Endothelial cell of umbilical vein (primary cell): ENCODE results near the gene LGALS3. TPM values are rescaled to one million over a fixed set of nuclear protein-coding genes. Genes with fewer than 3 reads are reported as not detected.

Experiments used
- BruUV-seq: library from RNA; stranded (reverse); fragments of 400-500 nt; replicated peaks from 2 replicates; lab custom pipeline; 2021; lab: Mats Ljungman, UMichigan
- CTCF ChIA-PET: fragments of 300-600, 350-600 bp; sonication (Branson Sonifier 250); formaldehyde crosslinking; loops from one replicate; lab custom pipeline; 2021; ENCODE audit warnings: antibody characterized with exemption, inconsistent platforms; lab: Charles Lee
- POLR2A ChIA-PET: fragments of 300-600, 350-600 bp; sonication (Branson Sonifier 250); formaldehyde crosslinking; loops from one replicate; lab custom pipeline; 2021; ENCODE audit warnings: antibody characterized with exemption, inconsistent platforms; lab: Charles Lee
- DNase-seq: peaks from one replicate; pipeline ENCODE4 v3.0.0-alpha.2; 2011; ENCODE audit warnings: low read depth, low spot score
- FAIRE-seq: peaks from 2 replicates; lab custom pipeline; 2011; peaks lifted over from hg19 to GRCh38; lab: Jason Lieb, UNC
- H2AFZ ChIP-seq: 2 replicates; pipeline ENCODE4 v1.6.0; 2012; ENCODE audit warnings: low read depth, low read length, control low read depth, inconsistent platforms
- H3K27ac ChIP-seq: 2 replicates; pipeline ENCODE4 v1.5.1; 2011; ENCODE audit warnings: low read depth, mild to moderate bottlenecking, control low read depth, low read length, moderate library complexity; ENCODE audit not compliant: insufficient read depth
- H3K27me3 ChIP-seq, 2 experiments: 2 replicates each; pipeline versions ENCODE4 v1.6.0 to v1.6.1; 2011; ENCODE audit warnings: low read length in 2 of 2, mixed read lengths in 1 of 2; ENCODE audit not compliant: control insufficient read depth in 2 of 2, insufficient read depth in 2 of 2
- H3K36me3 ChIP-seq, 2 experiments: 2 replicates in 1 of 2; 3 replicates in 1 of 2; pipeline ENCODE4 v1.5.1; 2011; ENCODE audit warnings: low read length in 2 of 2, mild to moderate bottlenecking in 1 of 2, moderate library complexity in 1 of 2; ENCODE audit not compliant: control insufficient read depth in 2 of 2, insufficient read depth in 2 of 2; ENCODE audit errors: extremely low read depth in 1 of 2
- H3K4me1 ChIP-seq: 3 replicates; pipeline ENCODE4 v1.5.1; 2011; ENCODE audit warnings: mild to moderate bottlenecking, low read length; ENCODE audit not compliant: control insufficient read depth, insufficient read depth; ENCODE audit errors: extremely low read depth
- H3K4me2 ChIP-seq: 2 replicates; pipeline ENCODE4 v1.6.1; 2011; ENCODE audit warnings: low read length, control low read depth, mixed read lengths; ENCODE audit not compliant: insufficient read depth
- H3K4me3 ChIP-seq, 3 experiments: fragments of 200-600 bp in 1 of 3; sonication (generic), shearing (Covaris generic) in 1 of 3; replicated peaks in 1 of 3; 2 replicates each; pipeline ENCODE4 v1.5.1; 2011 to 2016; ENCODE audit warnings: control low read depth in 3 of 3, low read length in 3 of 3, mild to moderate bottlenecking in 2 of 3, inconsistent platforms in 1 of 3, low read depth in 1 of 3, moderate library complexity in 1 of 3; ENCODE audit not compliant: insufficient read depth in 1 of 3
- H3K79me2 ChIP-seq: 2 replicates; pipeline ENCODE4 v1.6.0; 2012; ENCODE audit warnings: low read length, inconsistent platforms; ENCODE audit not compliant: control insufficient read depth, insufficient read depth
- H3K9ac ChIP-seq: replicated peaks from 2 replicates; pipeline ENCODE3; 2011; ENCODE audit warnings: low read length, control low read depth; ENCODE audit not compliant: insufficient read depth; ENCODE audit errors: extremely low read depth
- H3K9me1 ChIP-seq: replicated peaks from 3 replicates; pipeline ENCODE4 v1.6.0; 2011; ENCODE audit warnings: mild to moderate bottlenecking, low read length; ENCODE audit not compliant: control insufficient read depth, insufficient read depth; ENCODE audit errors: extremely low read depth
- H3K9me3 ChIP-seq: replicated peaks from 2 replicates; pipeline ENCODE4 v1.5.1; 2012; ENCODE audit warnings: low read length, inconsistent platforms; ENCODE audit not compliant: control insufficient read depth, insufficient read depth
- H4K20me1 ChIP-seq: replicated peaks from 2 replicates; pipeline ENCODE3; 2011; ENCODE audit warnings: mild to moderate bottlenecking, low read length; ENCODE audit not compliant: control insufficient read depth, insufficient read depth; ENCODE audit errors: extremely low read depth
- CTCF ChIP-seq, 2 donors: IDR thresholded peaks; 1 replicate in 1 of 2; 2 replicates in 1 of 2; pipeline ENCODE4 v1.5.1; 2011; ENCODE audit warnings: low read length in 2 of 2, mild to moderate bottlenecking in 2 of 2, moderate library complexity in 2 of 2, control low read depth in 1 of 2, inconsistent platforms in 1 of 2, low read depth in 1 of 2; ENCODE audit not compliant: insufficient read depth in 1 of 2; ENCODE audit errors: extremely low read depth in 1 of 2
- EZH2 ChIP-seq: IDR thresholded peaks from 2 replicates; pipeline ENCODE4 v1.6.1; 2012; ENCODE audit warnings: borderline replicate concordance, low read depth, mild to moderate bottlenecking, moderate library complexity, low read length, inconsistent platforms; ENCODE audit not compliant: severe bottlenecking
- FOS ChIP-seq: IDR thresholded peaks from 2 replicates; pipeline ENCODE4 v1.6.1; 2011; ENCODE audit warnings: mild to moderate bottlenecking, low read length, moderate library complexity, borderline replicate concordance; ENCODE audit not compliant: insufficient read depth
- GATA2 ChIP-seq: IDR thresholded peaks from 2 replicates; pipeline ENCODE4 v1.7.0; 2011; ENCODE audit warnings: low read depth, mild to moderate bottlenecking, moderate library complexity, mixed read lengths, low read length; ENCODE audit not compliant: insufficient read length, insufficient read depth
- JUN ChIP-seq: IDR thresholded peaks from 2 replicates; pipeline ENCODE4 v1.6.1; 2011; ENCODE audit warnings: borderline replicate concordance, low read depth; ENCODE audit not compliant: insufficient read length, insufficient read depth
- MAX ChIP-seq: IDR thresholded peaks from 2 replicates; pipeline ENCODE4 v1.6.1; 2011; ENCODE audit not compliant: insufficient read depth, insufficient read length
- MYC ChIP-seq: IDR thresholded peaks from one replicate; pipeline ENCODE4 v1.6.1; 2011; ENCODE audit warnings: mild to moderate bottlenecking, low read depth, low read length
- POLR2A ChIP-seq: IDR thresholded peaks from 2 replicates; pipeline ENCODE4 v1.6.1; 2012; ENCODE audit warnings: low read depth, mild to moderate bottlenecking, control low read depth, low read length
- POLR2AphosphoS5 ChIP-seq: IDR thresholded peaks from 2 replicates; pipeline ENCODE4 v1.6.1; 2012; ENCODE audit warnings: low read depth, mild to moderate bottlenecking, control low read depth, low read length, moderate library complexity; ENCODE audit not compliant: insufficient read depth
- dilution Hi-C: fragments of 300-500 bp; cut with MboI; formaldehyde crosslinking; loops from one replicate; pipeline ENCODE4 v1.15.0; 2019; ENCODE audit warnings: low sequenced_read_pairs; ENCODE audit not compliant: extremely low pct_ligation_motif_present
- intact Hi-C: fragments of 100-400 bp; cut with micrococcal nuclease; formaldehyde crosslinking; loops from one replicate; pipeline ENCODE4 v1.10.0; 2022
- polyA plus RNA-seq, 4 experiments: library from polyadenylated mRNA; depleted of rRNA in 3 of 4; stranded (reverse) in 3 of 4; unstranded in 1 of 4; fragments of >200 nt; gene quantifications; 2 replicates each; pipeline versions ENCODE4 v1.2.1 to v1.2.3, GENCODE V29; 2011 to 2012; ENCODE audit warnings: missing spikeins in 1 of 4
- total RNA-seq: library from RNA; stranded (reverse); gene quantifications from 2 replicates; pipeline ENCODE4 v1.2.3, GENCODE V29; 2021

Gene LGALS3
- total and polyA plus RNA-seq, 2 donors (not counting 3 experiments of a cell fraction or from before 2014, with no cell fraction given) = 33.8 to 55.1 TPM

DNA sequence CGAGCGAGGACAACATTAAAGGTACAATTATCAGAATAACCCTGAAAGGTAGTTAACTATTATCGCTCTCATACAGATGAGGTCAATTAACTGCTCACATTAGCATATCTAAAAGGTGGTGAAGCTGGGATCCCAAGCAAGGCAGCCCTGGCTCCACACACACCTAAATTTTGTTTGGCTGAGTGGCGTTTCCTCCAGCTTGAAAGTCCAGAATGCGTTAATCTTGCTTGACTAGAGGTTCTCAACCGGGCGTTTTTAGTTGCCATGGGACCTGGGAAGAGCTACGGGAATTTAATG lies 61.8 kb downstream of the LGALS3 start:
- Histone ChIP-seq H3K79me2 (peaks cover 52% of the 10 kb centered on the region), H3K9ac (peak overlapping the region; percentile 33), H3K27me3 (no peaks in the 10 kb centered on the region), H3K9me3 (no peaks in the 10 kb centered on the region), H3K27ac (peak overlapping the region; percentile 3), H3K4me2 (peak overlapping the region; percentile 81), H3K9me1 (no peaks in the 10 kb centered on the region), H3K4me1 (peaks cover 28% of the 10 kb centered on the region), H3K4me3 (peak overlapping the region; percentile 40 to 80 (median 70)), H2AFZ (peak overlapping the region; percentile 4), H3K36me3 (peaks cover 0 to 12% of the 10 kb centered on the region in 2 experiments), H4K20me1 (no peaks in the 10 kb centered on the region)
- POLR2A ChIA-PET = no interaction called here
- BruUV-seq = no TSS peak
- TF ChIP-seq POLR2A (no peak), JUN (no peak), FOS (no peak), MYC (no peak), MAX (no peak), POLR2AphosphoS5 (no peak), GATA2 (no peak), CTCF (IDR thresholded peaks at IDR 0.05; ENCODE audit: extremely low read depth in 1 of 2, insufficient read depth in 1 of 2, low read depth in 1 of 2, low read length in 2 of 2) (no peak), EZH2 (no peak)
- dilution Hi-C loops = no loop called here
- CTCF ChIA-PET = no interaction called here
- no peak for DNase-seq
- intact Hi-C loops = no loop called here
- FAIRE-seq = no peak
